Left ventricle myocardium inferior (tissue), 1 donor: ENCODE results near the gene MCOLN1. TPM values are rescaled to one million over a fixed set of nuclear protein-coding genes. Genes with fewer than 3 reads are reported as not detected.

Experiments used
- DNase-seq: peaks from one replicate; pipeline ENCODE4 v3.0.0-alpha.2; 2020
- H3K27ac ChIP-seq: fragments of 200-600 bp; replicated peaks from 2 replicates; pipeline ENCODE4 v1.8.0; 2021
- H3K27me3 ChIP-seq: fragments of 200-600 bp; 2 replicates; pipeline ENCODE4 v1.8.0; 2021; ENCODE audit warnings: low read depth
- H3K36me3 ChIP-seq: fragments of 200-600 bp; 2 replicates; pipeline ENCODE4 v1.8.0; 2021
- H3K4me1 ChIP-seq: fragments of 200-600 bp; 2 replicates; pipeline ENCODE4 v1.8.0; 2021
- H3K4me3 ChIP-seq: fragments of 200-600 bp; 2 replicates; pipeline ENCODE4 v1.8.0; 2021; ENCODE audit warnings: mild to moderate bottlenecking, moderate library complexity
- H3K9me3 ChIP-seq: fragments of 200-600 bp; replicated peaks from 2 replicates; pipeline ENCODE4 v1.8.0; 2021
- intact Hi-C: fragments of 100-400 bp; cut with micrococcal nuclease; formaldehyde crosslinking; loops from one replicate; pipeline ENCODE4 v1.11.0; 2022
- long read RNA-seq: library from polyadenylated mRNA; unstranded; transcript quantifications from one replicate; pipeline ENCODE4 v2.0.0, GENCODE V29; 2021
- total RNA-seq: library from RNA; stranded (reverse); fragmentation: NEBNext Ultra II Directional; extraction: Animal tissue kit (Norgen Biotek cat#: 25700); gene quantifications from one replicate; pipeline ENCODE4 v1.2.1, GENCODE V29; 2021
- TF ChIP-seq, protein P1 (sequence below): fragments of 200-600 bp; IDR thresholded peaks from 2 replicates; pipeline ENCODE4 v1.8.0; 2021; ENCODE audit warnings: antibody characterized with exemption, mild to moderate bottlenecking, borderline replicate concordance
- donor health status: DM: no; HTN: yes; CAD: no; lungs with severe emphysema.

Gene MCOLN1
- 16.8 TPM for total RNA-seq
- long read RNA-seq, transcript MCOLN1-201 (14 exons, 2,082 nt) = major isoform, 50 of 60 reads
- long read RNA-seq, partial matches to known transcripts = 2 of 60 reads
- long read RNA-seq, other reads (novel, unspliced or antisense) = 8 of 60 reads

DNA sequence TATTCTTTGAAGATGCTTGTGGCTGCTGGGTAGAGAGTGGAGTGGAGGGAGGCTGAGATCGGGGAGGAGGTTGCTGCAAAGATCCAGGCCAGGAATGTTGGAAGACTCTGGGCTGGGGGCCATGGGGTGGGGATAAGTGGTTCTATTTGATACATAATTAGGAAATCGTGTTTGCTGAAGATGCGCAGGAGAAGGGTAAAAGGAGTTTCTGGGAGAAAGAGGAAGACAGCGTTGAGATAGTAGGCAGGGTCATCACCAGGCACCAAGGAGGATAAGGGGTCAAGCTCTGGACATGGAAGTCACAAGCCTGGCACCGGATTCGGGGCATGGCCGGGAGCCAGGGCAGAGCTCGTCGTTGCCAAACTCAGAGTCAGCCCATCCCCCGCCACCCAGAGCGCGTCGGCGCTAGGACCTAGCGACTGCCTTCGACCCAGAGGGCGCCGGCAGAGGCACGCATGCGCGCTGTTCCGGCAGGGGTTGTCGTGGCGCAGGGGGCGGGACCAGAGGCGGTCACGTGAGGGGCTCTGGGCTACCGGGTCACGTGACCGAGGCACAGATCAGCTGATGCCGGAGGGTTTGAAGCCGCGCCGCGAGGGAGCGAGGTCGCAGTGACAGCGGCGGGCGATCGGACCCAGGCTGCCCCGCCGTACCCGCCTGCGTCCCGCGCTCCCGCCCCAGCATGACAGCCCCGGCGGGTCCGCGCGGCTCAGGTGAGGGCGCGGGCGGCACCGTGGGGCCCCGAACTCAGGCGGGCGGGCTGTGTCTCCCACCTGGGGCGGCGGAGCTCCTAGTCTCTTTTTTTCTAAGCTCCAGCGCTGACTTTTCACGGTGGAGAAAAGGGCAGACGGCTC, at the start of gene MCOLN1:
Gene MCOLN1 (plus strand): TSS at position 553 of the 851 bp plus-strand sequence. CDS start 127 bp downstream, at position 680.
- Histone ChIP-seq H3K36me3 (peaks cover 36% of the 10 kb centered on the region), H3K27ac (peak within 1 kb of the TSS; percentile 79), H3K27me3 (no peaks in the 10 kb centered on the region), H3K4me3 (peak within 1 kb of the TSS; percentile 84), H3K9me3 (no peaks in the 10 kb centered on the region), H3K4me1 (peaks cover 43% of the 10 kb centered on the region)
- DNase-seq = peak; percentile 100
- intact Hi-C loops = no loop called here
- TF ChIP-seq, protein P1, sequence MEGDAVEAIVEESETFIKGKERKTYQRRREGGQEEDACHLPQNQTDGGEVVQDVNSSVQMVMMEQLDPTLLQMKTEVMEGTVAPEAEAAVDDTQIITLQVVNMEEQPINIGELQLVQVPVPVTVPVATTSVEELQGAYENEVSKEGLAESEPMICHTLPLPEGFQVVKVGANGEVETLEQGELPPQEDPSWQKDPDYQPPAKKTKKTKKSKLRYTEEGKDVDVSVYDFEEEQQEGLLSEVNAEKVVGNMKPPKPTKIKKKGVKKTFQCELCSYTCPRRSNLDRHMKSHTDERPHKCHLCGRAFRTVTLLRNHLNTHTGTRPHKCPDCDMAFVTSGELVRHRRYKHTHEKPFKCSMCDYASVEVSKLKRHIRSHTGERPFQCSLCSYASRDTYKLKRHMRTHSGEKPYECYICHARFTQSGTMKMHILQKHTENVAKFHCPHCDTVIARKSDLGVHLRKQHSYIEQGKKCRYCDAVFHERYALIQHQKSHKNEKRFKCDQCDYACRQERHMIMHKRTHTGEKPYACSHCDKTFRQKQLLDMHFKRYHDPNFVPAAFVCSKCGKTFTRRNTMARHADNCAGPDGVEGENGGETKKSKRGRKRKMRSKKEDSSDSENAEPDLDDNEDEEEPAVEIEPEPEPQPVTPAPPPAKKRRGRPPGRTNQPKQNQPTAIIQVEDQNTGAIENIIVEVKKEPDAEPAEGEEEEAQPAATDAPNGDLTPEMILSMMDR = no peak

DNA sequence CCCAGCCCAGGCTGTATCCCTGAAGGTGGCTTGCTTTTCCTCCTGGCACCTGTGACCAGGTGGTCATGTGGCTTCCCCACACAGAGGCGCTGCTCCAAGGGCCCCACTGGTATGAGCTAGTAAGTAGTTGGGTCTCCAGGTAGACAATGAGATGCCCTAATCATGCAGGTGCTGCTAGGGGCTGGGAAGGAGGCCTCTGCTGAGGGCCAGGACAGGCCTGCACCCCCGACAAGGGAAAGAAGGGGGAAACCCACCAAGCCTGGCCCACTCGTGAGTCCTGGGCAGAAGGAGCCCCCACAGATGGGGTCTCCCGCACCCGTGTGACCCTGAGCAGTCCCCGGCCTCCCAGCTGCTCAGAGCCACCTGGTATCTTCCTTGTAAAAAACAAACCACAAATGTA, 46.8 kb upstream of the MCOLN1 start:
- TF ChIP-seq, protein P1 = no peak
- DNase-seq = no peak
- H3K4me3 ChIP-seq = no peak overlapping the region
- H3K27me3 ChIP-seq = no peaks in the 10 kb centered on the region
- peaks cover 18% of the 10 kb centered on the region for H3K36me3 ChIP-seq
- H3K27ac ChIP-seq = no peak overlapping the region
- intact Hi-C loops = no loop called here
- H3K9me3 ChIP-seq = no peaks in the 10 kb centered on the region
- peaks cover 5% of the 10 kb centered on the region for H3K4me1 ChIP-seq

DNA sequence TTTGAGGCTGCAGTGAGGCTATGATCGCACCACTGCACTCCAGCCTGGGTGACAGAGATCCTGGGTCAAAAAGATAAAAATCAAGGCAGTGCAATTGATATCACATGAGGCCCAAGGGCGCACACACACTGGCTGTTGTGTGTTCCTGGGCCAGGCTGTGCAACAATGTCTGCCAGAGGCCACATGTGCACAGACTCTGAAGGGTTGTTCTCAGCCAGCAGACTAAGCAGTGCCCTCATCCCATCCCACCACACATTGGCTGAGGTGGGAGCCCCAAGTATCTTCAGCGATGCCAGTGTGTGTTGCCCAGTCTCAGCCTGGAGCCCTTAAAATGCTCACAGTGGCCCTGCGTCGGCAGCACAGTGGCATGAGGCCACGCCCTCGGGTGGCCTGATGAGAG, 46.2 kb upstream of the MCOLN1 start:
- Histone ChIP-seq H3K36me3 (peaks cover 12% of the 10 kb centered on the region), H3K27me3 (no peaks in the 10 kb centered on the region), H3K27ac (no peak overlapping the region), H3K4me3 (no peak overlapping the region), H3K4me1 (peaks cover 5% of the 10 kb centered on the region), H3K9me3 (no peaks in the 10 kb centered on the region)
- TF ChIP-seq, protein P1 = no peak
- DNase-seq = no peak
- intact Hi-C loops = no loop called here

DNA sequence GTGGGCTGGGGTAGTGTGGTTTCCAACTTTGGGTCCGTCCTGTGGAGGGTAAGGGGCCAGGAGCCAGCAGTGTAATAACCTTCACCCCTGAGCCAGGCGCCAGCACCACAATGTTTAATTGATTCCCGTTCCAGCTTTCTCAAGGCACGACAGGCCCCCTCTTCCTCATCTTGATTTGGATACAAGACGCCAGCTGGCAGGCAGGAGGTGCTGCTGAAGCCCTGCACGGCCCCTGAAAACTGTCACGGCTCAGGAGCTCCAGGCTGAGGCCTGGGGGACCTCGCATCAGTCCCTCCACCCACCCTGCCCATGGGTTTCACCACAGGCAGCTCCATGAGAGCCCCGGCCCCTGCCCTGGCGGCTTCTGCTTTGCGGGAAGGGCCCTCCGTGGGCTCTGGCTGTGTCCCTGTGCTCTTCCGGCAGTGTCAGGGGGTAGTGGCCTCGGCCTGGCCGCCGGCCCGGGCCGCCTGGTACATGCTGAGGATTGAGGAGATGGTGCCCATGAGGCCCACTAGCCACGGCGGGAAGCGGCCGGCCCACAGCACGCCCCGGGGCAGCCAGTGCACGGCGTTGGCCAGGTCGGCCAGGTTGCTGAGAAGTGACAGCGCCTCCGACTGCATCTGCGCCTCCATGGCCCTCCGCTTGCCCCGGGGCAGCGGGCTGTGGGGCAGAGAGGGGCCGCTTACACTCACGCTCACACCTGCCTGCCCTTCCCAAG, 45.5 kb upstream of the MCOLN1 start:
- H3K4me3 ChIP-seq = no peak overlapping the region
- no peak for DNase-seq
- no peak overlapping the region for H3K27ac ChIP-seq
- H3K27me3 ChIP-seq = no peaks in the 10 kb centered on the region
- intact Hi-C loops = no loop called here
- peaks cover 12% of the 10 kb centered on the region for H3K36me3 ChIP-seq
- TF ChIP-seq, protein P1 = no peak
- peaks cover 6% of the 10 kb centered on the region for H3K4me1 ChIP-seq
- H3K9me3 ChIP-seq = no peaks in the 10 kb centered on the region

DNA sequence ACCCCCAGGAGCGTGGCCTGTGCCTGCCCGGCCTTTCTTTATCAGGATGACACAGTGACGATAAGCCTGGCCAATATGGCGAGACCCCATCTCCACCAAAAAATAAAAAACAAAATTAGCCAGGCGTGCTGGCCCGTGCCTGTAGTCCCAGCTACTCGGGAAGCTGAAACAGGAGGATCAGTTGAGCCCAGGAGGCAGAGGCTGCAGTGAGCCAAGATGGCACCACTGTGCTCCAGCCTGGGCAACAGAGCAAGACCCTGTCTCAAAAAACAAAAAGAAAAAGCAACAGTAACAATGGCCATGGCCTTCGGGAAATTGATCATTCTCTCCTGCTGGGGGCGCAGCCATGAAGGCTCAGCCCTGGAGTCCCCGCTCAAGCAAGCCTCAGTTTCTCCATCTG, 44.7 kb upstream of the MCOLN1 start:
- intact Hi-C loops = no loop called here
- Histone ChIP-seq H3K4me1 (peaks cover 14% of the 10 kb centered on the region), H3K36me3 (peaks cover 9% of the 10 kb centered on the region), H3K27me3 (no peaks in the 10 kb centered on the region), H3K9me3 (no peaks in the 10 kb centered on the region), H3K27ac (no peak overlapping the region), H3K4me3 (no peak overlapping the region)
- no peak for DNase-seq
- TF ChIP-seq, protein P1 = no peak
